Measurements from ENCODE around the gene WT1. TPM values are rescaled to one million over a fixed set of nuclear protein-coding genes. Genes with fewer than 3 reads are reported as not detected.

WT1 gene
- total RNA-seq, 1 donor from 2014 or later, result 0.40 TPM

DNA sequence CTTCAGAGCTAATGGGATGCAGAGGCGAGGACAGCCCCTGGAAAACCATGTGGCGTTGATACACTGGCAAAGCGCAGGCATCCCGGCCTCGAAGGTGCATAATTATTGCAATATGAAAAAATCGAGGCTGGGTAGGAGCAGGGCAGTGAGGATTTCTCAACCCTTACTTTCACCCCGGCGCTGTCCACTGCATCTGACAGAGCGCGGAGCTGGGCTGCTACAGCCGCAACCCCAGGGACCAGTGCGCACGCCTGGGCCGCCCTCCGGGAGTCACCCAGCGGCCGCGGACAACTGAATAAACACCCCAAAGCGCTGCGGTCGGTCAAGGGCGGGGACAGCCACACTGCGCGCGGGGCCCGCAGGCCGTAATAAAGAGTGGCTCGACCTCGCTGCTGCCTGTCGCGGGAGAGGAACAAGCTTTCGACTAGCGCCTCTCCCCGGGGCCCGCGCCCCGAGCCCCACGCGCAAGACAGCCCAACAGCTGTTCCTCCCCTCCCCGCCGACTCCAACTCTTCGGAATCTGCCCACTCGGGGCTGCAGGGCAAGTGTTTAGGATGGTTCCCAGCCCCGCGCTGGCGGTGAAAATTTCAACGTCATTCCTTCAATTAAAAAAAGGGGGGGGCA lies 3.6 kb upstream of the WT1 start:
- DNase-seq (ENCODE audit: low read depth), result no peak

DNA sequence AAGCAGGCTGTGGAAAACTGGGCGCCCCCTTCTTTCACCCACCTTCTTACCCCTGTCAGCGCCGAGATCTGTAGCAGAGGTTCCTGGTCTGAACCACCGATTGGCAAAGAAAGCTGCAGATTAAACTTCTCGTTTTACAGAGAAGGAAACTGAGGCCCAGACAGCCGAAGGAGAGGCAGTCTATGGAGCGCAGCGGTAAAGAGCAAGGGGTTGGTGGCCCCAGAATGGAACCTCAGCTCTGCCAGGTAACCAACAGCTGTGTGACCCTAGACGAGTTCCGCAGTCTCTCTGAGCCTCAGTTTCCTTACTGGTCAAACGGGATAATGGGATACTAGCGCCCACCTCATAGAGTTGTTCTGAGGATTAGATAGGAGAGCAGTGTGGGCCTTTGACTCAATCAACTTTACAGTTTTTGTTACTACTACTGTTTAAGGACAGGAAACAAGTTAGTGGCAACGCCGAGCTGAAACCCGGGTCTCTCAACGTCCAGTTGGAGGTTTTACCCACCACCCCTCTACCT lies 3.1 kb upstream of the WT1 start:
- no peak for DNase-seq (ENCODE audit: low read depth)

DNA sequence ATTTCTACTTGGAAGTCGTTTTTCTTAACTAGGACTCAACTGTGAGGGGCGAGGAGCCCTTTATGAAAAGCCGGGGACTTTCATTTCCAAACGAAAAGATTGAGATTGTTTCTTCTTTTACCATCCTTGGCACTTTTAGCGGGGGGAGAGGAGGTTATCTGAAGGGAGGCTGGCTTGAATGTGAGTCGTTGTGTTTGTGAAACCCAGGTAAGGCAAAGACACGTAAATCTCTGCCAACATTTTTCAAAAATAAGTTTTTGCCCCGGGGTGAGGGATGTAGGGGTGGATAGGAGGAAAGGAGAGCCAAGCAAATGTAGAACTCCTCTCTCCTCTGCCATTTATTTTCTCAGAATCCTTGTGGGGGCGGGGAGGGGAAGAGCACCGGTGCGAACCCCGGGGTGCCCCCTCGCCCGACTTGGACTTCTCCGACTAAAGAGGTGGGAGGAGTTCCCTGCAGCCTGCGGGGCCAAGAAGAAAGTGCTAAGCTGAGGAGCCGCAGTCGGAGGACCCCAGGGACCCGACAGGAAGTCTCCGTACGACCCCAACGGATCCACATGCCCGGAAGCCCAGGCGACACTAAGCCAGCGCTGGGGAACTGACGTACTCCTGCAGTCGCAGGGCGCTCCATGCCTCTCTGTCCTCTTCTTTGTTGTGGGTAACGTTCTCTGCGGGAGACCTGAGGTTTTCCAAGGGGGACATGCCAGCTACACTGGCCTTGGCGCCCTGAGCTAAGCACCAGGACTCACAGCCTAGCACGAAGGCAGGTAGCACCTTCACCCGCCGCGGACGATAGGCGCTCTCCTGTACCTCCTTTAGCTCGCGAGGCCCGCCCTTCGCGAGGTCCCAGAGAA lies 2.4 kb upstream of the WT1 start:
- no peak for DNase-seq (ENCODE audit: low read depth)

DNA sequence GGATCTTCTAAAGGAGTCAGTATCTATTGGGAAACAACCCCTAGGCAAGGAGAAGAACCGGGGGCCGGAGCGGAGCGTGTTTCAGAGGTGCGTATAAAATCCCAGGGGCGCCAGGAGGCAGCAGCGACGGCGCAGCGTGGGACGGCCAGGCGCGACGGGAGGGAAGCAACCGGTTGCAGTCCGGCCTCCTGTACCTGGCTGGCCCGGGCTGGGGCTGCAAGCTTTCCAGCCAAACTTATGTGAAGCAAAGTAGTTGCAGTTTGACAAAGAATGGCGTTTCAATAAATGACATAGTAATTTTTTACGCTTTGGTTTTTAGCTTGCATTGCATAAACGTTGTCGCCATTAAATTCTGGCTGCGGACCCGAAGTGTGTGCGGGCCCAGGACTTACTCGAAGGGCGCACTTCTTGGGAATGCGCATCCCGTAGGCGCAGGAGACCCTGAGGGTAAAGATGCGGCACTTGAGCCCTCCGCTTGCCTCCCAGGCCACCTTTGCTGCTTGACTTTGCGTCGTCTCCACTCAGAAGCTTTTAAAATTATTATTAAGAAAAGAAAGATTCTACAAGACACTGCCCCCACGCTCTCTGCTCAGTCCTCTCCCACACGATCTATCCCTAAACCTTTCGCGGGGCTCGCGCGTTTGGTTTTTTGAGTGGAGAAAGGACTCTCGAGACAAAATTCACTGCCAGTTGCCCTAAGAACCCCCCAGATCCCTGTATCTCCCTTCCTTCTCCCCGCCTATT lies 1.6 kb upstream of the WT1 start:
- DNase-seq (ENCODE audit: low read depth), result no peak

DNA sequence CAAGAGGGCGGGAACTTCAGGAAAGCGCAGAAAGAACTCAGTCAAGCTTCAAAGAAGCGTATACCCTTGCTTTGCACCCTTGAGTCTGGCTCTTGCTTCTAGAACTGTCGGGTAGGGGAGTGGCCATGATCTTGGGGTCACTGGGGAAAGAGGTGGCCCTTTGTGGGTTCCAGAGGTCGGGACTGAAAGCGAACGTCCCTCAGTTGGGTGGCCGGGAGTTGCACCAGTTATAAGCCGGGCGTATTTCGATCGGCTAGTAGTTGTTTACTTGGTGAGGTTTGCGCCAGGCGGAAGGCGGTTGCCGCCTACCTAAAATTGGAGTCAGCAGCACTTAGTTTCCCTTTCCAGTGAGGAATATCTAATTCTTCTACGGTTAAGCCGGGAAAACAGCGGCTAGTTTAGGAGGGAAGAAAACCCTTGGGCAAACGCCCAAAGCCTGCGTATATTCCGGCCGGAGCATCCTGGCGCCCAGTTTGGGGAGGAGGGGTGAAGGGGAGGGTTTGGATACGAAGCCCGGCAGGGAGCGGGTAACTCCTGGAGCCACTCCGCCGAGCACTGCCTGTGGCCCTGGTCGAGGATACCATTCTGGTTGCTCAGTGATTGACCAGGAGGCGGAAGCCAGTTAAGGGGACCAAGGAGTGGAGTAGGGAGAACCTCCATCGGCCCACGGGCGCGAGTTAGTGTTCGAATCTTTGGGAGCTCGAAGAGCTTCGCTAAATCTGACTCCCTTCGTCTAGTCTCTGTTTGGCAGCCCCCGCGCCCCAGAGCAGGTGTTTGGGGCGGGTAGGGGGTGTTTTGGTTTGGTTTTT lies 807 bp upstream of the WT1 start:
- no peak for DNase-seq (ENCODE audit: low read depth)

DNA sequence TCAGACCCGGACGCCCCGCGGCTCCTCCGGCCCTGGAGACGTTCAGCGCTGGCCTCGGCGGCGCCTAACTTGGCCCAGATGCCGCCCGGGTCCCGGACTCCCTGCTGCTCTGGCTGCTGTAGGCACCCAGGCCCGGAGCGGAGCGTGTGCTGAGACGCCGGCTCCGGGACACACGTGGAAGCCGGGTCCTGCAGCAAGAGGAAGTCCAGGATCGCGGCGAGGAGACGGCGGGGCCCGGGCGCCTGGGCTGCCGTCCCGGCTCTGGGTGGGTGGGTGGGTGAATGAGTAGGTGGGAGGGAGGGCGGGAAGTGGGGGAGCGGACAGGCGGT lies 223 bp downstream of the WT1 start:
- no peak for DNase-seq (ENCODE audit: low read depth)

DNA sequence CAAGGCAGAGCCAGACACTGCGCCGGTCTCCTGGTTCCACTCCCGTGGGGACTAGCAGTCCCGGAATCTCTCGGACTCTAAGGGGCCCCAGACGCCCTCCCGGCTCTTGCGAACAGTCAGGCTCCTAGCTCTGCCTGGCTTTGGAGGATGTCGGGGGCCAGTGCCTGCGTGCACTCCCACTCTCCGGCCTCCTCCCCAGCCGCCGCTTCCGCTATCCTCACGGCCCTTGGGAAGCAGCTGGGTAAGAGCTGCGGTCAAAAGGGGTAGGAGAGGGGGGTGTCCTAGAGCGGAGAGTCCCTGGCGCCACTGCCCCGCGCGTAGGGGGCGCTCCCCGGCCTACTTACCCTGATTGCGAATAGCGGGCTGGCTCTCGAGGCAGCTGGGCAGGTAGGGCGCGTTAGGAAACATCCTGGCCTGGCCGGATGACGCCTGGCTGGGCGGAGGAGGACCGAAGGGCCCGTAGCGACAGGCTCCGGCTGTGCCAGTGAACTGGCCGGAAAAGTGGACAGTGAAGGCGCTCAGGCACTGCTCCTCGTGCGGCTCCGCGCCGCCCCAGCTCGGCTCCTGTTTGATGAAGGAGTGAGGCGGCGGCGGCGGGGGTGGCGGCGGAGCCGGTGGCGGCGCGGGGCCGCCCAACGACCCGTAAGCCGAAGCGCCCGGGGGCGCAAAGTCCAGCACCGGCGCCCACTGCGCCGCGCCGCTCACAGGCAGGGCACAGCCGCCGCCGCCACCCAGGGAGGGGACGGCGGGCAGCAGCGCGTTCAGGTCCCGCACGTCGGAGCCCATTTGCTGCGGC lies 785 bp downstream of the WT1 start:
- no peak for DNase-seq (ENCODE audit: low read depth)

DNA sequence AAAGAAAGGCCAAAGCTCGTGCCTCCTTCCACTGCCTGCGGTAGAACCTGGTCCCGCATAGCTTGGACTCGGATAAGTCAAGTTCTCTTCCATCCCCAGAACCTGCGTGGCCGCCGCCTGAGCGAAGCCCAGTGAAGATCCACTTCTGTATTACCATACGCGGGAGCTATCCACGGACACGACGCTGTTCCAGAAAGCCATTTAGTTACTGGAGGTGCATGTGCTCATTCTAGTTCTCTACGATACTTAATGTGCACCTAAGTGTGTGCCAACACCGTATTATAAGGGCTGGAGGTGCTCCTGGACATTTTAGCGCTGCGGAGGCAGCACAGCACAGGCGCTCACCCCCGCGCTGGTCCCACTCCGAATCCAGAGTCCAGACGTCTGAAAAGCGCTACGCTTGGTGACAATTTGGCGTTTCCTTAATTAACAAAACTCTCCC lies 1.4 kb downstream of the WT1 start:
- DNase-seq (ENCODE audit: low read depth), result no peak

DNA sequence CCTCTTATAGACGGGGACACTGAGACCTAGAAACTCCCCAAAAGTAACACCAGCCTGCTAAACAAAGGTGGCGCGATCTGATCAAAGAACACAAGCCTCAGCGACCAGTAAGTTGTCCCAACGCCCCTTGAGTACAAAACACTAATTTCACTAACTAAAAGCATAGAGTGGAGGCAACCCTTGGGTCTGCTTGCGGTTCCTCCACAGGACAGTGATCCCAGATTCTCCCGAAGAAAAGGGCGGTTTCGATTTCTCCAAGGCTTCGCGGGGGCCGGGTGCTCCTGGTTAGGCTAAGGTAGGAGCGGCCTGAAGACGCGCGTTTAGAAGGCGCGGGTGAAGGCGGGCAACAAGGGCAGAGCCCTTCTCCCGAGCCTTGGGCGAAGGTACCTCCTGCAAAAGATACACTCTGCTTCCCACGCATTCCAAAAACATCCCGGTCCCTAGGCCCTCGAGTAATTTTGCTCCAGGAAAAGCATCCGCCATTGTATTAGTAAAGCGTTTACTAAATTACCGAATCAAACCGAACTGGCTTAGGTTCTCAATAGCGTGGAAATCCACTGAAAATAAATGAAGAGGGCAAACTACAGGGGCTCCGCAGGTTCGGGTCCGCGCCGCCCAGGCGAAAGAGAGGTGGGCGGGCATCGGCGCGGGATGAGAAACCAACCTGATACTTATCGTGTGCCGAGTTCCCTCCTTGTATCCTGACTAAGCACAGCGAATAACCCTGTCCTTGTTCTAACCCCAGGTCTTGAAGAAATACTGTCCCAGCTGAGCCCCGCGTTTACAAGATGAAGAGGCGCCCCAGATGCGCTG lies 2.0 kb downstream of the WT1 start:
- no peak for DNase-seq (ENCODE audit: low read depth)

DNA sequence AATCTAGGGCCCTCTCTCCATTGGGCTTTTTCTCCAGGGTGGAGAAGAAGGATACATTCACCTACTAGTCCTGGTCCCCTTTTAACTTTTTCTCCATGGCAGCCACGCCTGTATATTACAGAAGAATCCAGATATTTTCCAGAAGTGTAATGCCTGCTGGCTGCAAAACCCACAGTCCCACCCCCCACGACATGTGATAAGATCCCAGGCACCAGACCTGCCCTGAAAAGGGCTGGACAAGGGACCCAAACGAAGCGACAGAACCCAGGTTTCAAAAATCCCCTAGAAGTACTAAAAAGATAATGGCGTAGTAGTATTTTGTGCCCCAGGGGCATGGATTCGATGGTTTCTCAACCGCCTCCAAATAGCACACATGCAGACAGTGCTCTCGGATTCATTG lies 2.8 kb downstream of the WT1 start:
- DNase-seq (ENCODE audit: low read depth), result no peak

DNA sequence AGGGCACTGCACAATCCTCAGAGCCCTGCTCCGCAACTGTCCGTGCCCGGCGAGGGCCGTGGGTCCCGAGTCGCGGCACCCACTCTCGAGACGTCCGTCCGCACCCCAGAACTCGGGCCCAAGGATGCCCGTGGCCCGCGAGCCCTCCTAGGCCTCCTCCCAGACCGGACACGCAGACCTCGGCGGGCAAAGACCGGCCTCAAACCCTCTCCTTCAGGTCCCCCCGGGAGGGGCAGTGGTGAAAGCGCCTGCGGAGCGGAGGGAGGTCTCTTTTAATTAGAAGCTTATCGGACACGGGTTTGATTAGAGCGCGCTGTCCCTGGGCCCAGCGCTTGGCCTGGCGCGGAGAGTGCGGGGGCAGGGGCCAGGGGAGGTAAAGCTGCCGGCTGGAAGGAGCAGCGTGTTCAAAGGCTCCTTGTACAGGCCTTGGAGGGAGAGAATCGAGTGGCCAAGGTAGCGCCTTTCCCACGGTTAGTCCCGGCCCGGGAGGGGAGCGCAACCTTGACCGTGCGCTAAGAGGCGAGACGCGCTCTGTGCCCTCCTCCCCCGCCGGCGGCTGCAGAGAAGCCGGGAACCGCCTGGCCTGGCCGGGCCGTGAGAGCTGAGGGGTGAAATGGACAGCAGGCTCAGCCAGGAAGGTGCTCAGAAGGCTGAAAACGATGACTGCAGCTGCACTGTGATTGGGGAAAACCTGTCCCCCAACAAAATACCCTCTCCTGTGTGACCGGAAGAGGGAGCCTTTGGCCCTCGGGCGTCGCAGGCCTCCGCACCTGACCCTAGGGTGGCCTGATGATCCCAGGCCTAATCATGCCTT lies 4.6 kb downstream of the WT1 start:
- DNase-seq (ENCODE audit: low read depth), result no peak

DNA sequence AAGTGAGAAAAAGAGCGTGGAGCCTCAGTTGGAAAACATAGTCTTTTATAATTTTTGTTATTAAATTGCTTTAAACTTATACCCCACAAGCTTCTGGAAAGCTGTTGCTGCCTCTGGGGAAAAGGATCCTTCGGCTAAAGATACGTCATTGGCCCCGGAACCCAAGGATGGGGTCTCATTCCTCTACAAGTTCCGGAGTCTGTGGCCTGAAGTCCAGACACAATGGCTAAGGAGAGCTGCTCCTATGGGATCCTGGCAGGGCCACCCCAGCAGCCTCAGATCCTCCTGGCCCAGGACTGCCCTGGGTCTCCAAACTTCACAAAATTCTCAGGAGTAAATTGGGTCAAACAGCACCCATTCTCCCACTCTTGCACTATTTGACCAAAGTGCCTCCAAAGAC lies 5.9 kb downstream of the WT1 start:
- no peak for DNase-seq (ENCODE audit: low read depth)

DNA sequence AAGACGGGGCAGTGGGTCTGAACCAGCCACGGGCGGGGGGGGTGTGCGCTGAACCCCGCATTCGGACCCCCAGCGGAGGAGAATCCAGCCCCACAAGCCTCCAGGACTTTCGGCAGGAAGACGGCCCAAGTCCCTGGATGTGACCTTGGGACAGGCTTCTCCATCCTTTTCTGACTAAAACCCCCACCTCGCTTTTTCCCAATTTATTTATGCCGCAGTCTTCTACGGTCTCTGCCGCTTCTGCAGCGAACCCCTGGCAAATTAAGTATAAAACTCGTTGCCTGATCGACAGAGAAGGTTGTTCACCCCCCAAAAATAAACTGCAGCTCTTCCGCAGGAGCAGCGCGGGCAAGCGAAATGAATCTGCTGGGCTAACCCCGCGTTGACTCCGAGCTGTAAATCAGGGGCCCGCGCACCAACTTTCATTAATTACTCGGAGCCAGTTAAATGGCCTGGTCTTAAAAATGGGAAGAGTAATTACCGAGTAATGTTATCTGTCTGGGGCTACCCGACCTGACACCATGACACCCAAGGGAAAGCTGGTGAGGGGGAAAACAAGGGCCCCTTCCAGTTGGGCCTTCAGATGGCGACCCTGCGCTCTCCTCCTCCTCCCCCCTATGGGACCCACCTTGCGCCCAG lies 6.6 kb downstream of the WT1 start:
- DNase-seq (ENCODE audit: low read depth), result no peak

DNA sequence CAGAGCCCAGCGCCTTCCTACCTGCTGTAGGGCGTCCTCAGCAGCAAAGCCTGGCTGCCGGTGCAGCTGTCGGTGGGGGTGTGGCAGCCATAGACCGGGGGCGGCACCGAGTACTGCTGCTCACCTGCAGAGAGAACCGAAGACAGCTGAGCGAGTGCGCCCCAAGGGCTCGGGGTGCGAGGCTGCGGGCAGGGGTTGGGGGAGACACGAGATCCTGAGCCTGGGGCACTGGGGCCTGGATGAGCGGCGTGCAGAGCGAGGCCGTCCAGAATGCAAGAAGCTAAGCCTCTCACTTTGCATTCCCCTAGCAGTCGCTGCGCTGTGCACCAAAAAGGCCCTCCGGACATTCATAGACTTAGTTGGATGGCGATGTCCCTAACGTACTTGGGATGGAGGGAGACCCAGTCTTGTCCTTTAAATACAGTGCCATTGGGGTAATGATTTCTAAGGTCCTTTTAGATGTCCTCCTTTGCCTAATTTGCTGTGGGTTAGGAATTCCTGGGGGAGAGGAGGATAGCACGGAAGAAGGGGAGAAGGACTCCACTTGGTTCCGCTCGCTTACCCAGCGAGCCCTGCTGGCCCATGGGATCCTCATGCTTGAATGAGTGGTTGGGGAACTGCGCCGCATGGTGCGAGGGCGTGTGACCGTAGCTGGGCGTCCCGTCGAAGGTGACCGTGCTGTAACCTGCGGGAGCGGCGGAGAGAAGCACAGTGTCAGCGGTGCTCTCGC lies 7.2 kb downstream of the WT1 start:
- no peak for DNase-seq (ENCODE audit: low read depth)

DNA sequence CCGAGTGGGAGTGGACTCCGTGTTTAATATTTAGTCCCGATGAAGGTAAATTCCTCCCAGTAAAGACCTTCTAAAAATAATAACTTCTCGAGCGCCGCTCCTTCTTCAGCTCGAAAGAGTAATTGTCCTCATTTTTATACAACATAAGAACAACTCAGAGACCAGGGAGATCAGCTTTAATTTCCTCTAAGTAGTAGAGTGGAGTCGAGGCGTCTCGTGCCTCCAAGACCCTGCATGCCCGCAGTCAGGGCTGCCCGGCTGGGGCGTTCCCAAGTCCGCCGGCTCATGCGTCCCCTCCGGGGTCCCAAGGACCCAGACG lies 7.8 kb downstream of the WT1 start:
- DNase-seq (ENCODE audit: low read depth), result no peak

DNA sequence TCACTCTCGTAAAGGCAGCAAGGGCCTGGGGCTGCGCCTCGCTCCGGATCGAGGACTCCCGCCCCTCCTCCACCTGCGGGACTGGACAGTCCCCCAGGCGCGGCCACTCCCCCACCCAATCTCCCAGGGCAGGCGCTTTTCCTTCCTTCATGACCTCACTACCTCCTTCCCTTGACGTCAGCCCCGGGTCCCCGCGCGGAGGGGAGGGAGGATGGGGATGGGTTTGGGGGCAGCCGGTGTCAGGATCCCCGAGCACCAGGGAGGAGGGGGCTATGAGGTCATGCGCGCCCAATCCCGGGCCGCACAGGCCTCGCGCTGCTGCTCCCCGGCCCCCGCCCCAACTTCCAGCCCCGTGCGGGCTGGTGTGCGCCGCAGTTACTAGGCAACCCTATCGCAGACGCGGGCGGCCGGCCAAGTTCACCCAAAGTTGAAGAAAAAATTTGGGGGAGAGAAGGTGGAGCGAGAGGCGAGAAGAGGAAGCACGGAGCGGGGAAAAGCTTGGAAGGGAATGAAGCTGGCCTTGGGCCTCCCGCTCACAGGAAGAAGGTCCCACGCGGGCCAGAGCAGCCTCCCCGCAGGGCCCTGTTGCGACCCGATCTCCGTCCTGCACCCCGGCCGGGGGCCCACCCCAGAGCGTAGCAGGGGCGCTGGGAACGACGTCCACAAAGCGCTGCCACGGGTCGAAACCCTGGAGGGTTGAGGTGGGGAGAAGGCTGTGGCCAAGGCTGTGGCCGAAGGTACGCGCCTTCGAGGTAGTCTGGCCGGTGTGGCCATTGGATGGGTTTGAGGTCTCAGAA lies 8.3 kb downstream of the WT1 start:
- no peak for DNase-seq (ENCODE audit: low read depth)

DNA sequence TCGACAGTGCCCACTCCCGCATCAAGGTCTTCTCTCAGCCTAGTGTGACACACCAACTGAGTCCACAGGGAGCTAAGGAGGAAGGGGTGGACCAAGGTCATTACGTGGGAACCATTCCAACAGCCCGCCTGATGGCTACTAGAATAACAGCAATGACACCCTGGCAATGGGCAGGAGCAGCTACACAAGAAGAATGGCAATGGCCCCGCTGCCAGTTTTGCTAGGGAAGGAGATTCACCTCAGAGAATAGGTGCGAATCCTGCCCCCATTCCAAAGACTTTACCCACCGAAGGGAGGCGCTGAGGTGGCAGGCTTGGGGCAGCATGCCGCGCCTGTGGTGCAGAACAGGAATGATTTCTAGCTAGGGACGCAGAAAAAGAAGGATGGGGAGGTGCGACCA lies 9.1 kb downstream of the WT1 start:
- no peak for DNase-seq (ENCODE audit: low read depth)

Measured in renal cortical epithelial cell (primary cell).